Midbrain (tissue), 1 donor: ENCODE results near the gene SH2D3C.

Experiments
- DNase-seq: peaks from one replicate; lab custom pipeline; 2025; lab: John Stamatoyannopoulos, UW

The SH2D3C gene

GRCh38 chr9:127778280-127779135 is at the start of gene SH2D3C:
Gene SH2D3C (minus strand): TSS chr9:127778666. CDS start chr9:127778627, 39 bp downstream.
- DNase-seq, result no peak

GRCh38 chr9:127826253-127826913 is 47.9 kb upstream of the SH2D3C start:
- DNase-seq, result no peak

- DNase-seq, result peak; percentile 8
Observed at GRCh38 chr9:127825319-127826051, 47.0 kb upstream of the SH2D3C start.

GRCh38 chr9:127822108-127822507 is 43.6 kb upstream of the SH2D3C start:
- no peak for DNase-seq

- DNase-seq, result no peak
Observed at GRCh38 chr9:127818574-127818973, 40.1 kb upstream of the SH2D3C start.

- no peak for DNase-seq
Observed at GRCh38 chr9:127817881-127818434, 39.5 kb upstream of the SH2D3C start.

GRCh38 chr9:127816728-127817127 is 38.3 kb upstream of the SH2D3C start:
- DNase-seq, result no peak

GRCh38 chr9:127816362-127816725 is 37.9 kb upstream of the SH2D3C start:
- DNase-seq, result no peak

GRCh38 chr9:127815512-127816361 is 37.3 kb upstream of the SH2D3C start:
- DNase-seq, result no peak

GRCh38 chr9:127814619-127815511 is 36.4 kb upstream of the SH2D3C start:
- no peak for DNase-seq

GRCh38 chr9:127813686-127814226 is 35.3 kb upstream of the SH2D3C start:
- DNase-seq, result no peak

- DNase-seq, result no peak
Observed at GRCh38 chr9:127812936-127813675, 34.6 kb upstream of the SH2D3C start.

- no peak for DNase-seq
Observed at GRCh38 chr9:127812011-127812410, 33.5 kb upstream of the SH2D3C start.

- DNase-seq, result no peak
Observed at GRCh38 chr9:127810378-127811187, 32.1 kb upstream of the SH2D3C start.

- DNase-seq, result no peak
Observed at GRCh38 chr9:127809540-127810377, 31.3 kb upstream of the SH2D3C start.

- no peak for DNase-seq
Observed at GRCh38 chr9:127809002-127809539, 30.6 kb upstream of the SH2D3C start.

GRCh38 chr9:127808347-127809001 is 30.0 kb upstream of the SH2D3C start:
- no peak for DNase-seq
